IPS-NIHi7 (cell line): ENCODE results near the gene RAI14.
A peak's percentile ranks its signal among the peaks of the same experiment; 100 is the strongest.
"Not testable (repeated sequence)": the region's sequence is repeated elsewhere in the genome, so short reads cannot be mapped to it uniquely, and the experiment has no call there.

Source experiments
- DNase-seq: peaks from one replicate; pipeline ENCODE4 v3.0.0; 2012; ENCODE audit warnings: mixed read lengths; ENCODE audit errors: extremely low spot score

Gene RAI14

GRCh38 chr5:34698754-34699153, 42.6 kb downstream of the RAI14 start:
- DNase-seq, result no peak

DNA sequence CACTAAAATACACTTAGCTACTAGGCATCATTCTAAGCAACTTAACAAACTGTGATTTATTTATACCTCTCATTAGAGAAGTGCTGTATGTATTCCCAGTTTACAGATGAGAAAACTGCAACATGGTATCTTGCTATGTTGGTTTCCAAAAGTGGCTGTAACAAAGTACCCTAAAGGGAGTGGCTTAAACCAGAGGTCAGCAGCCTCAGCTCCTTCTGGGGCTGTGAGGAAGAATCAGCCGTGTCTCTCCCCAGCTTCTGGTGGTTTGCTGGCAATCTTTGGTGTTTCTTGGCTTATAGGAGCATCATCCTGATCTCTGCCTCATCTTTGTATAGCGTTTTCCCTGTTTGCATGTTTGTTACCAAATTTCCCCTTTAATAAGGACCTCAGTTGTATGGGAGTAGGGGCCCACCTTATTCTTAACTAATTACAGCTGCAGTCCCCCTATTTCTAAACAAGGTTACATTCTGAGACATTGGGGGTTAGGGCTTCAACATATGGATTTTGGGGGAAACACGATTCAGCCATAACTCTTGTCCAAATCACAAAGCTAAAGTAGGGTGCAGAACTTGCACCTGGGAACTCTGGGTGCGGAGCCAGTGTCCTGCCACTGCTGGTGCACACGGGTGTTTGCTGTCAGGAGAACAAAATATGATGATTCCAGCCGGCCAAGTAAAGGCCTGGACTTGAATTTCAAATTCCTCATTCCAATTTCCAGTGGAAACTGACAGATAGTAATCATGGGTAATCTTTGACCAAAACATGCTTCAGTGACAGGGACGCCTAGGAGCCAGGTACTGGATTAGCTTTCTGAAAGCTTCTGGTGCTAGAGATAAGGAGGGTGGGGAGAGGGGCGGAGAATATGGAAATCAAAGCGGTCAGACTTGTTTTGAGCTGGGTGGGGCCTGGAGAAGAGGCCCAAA, 43.3 kb downstream of the RAI14 start:
- peak; percentile 62 for DNase-seq

GRCh38 chr5:34700078-34700452, 43.9 kb downstream of the RAI14 start:
- DNase-seq, result no peak

DNA sequence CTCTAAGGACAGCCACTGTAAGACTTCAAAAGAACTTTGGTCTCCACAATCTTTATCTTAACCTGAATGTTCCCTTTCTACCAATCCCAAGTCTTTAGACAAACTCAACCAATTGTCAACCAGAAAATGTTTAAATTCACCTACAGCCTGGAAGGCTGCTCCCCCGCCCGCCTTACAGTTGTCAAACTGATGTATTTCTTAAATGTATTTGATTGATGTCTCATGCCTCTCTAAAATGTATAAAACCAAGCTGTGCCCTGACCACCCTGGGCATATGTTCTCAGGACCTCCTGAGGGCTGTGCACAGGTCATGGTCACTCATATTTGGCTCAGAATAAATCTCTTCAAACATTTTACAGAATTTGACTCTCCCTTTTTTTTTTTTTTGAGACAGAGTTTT, 45.3 kb downstream of the RAI14 start:
- DNase-seq, result not testable (repeated sequence)

- DNase-seq, result peak; percentile 27
Measured at GRCh38 chr5:34703767-34704713, 47.9 kb downstream of the RAI14 start.

GRCh38 chr5:34706084-34706483, 50.0 kb downstream of the RAI14 start:
- DNase-seq, result no peak

DNA sequence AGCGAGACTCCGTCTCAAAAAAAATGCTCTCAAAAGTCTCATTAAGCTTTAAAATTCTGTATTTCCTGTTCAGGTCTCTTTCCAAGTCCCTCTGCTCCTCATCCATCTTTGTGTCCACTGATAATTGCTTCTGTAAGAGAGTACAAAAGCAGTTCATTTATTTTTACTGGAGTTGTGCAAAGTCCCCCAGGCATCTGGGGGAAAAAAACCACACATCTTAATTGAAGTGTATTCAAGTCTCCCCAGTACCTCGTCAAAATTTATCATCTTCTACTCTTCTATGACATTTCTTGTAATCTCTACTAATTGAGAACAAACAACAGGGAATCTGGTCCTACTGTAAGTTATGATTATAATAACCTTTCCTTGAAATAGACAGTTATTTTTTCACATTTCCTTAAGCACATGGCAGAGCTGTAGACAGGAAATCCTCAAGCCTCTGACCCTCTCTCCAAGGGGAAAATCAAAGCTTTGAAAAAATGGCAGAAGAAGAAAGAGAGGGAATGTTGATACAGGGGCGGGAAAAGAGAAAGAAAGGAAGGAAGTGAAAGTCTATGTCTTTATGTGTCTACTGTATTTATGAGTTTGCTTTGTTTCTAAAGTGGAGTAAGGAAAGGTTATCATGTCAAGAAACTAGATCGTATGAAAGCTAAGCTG, 51.5 kb downstream of the RAI14 start:
- no peak for DNase-seq

DNA sequence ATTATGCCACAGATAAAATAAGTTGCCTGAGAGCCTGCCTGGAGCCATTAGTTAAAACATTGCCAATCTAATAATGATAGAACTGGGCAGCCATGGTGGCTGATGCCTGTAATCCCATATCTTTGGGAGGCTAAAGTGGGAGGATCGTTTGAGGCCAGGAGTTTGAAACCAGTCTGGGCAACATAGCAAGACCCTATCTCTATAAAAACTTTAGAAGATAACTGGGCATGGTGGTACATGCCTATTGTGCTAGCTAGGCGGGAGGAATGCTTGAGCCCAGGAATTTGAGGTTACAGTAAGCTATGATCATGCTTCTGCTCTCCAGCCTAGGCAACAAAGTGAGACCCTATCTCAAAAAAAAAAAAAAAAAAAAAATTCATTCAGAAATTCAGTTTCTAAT, 52.6 kb downstream of the RAI14 start:
- DNase-seq, result no peak

DNA sequence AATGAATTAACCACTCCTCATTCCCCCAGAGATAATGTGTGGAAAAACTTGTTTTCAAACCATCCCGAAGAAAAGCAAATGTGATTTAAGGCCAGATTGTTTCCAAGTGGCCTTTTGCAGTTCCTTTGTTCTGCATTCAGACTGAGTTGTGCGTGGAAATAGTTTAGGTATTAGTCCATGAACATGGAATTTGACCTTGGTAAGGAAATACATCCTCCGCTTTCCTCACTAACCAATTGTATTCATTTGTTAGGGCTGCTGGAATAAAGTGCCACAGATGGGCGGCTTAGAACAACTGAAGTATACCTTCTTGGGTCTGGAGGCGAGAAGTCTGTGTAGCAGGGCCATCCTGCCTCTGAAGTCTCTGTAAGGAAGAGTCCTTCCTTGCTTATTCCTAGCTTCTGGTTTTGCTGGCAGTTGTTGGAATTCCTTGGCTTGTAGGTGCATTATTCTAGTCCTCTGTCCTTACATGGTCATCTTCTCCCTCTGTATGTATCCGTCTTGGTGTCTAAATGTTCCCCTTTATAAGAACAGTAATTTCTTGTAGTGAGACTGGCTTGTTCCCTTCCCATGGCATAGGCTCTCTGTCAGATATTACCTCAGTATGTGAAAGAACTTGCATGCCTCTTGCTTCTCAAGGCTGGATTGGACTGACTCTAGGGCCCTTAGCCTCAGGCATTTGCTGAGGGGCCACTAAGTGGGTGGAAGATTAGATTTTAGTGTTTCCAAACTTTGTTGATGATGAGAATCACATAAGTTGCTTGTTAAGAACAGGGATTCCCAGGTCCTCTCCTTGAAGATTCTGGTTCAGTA, 53.9 kb downstream of the RAI14 start:
- no peak for DNase-seq

GRCh38 chr5:34712565-34712964, 56.4 kb downstream of the RAI14 start:
- no peak for DNase-seq

DNA sequence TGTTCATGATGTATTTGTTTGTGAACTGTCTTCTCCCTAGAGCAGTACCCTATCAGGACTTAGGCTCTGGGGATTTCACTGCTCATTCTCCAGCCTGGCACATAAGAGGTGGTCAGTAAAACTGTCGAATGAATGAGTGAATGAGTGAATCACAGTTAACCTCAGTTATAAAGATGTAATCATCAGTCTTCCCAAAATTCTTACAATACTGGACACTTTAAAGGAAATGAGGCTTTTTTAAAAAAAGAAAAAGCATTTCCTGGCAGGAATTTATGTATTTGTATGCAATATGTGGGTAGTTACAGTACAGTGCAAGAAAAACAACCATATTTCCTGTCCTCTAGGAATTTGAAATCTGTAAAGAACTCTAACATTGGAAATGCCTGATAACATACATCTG, 59.6 kb downstream of the RAI14 start:
- DNase-seq, result no peak

DNA sequence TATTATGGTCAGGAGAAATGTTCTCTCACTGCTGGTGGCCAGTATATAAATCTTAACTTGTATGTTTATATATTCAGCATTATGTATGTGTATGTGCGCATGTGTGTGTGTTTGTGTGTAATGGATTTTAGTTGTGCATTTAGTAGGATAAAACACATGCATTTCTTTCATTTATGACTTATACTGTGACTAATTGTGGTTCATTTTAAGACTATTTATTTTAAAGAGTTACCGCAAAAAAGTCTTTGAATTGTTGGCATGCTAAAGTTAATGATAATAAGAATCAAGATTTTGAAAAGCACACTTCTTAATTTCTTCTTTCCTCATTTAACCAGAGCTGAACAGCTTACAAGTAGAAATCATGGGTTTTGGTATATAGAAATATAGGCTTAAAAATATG, 60.9 kb downstream of the RAI14 start:
- no peak for DNase-seq

DNA sequence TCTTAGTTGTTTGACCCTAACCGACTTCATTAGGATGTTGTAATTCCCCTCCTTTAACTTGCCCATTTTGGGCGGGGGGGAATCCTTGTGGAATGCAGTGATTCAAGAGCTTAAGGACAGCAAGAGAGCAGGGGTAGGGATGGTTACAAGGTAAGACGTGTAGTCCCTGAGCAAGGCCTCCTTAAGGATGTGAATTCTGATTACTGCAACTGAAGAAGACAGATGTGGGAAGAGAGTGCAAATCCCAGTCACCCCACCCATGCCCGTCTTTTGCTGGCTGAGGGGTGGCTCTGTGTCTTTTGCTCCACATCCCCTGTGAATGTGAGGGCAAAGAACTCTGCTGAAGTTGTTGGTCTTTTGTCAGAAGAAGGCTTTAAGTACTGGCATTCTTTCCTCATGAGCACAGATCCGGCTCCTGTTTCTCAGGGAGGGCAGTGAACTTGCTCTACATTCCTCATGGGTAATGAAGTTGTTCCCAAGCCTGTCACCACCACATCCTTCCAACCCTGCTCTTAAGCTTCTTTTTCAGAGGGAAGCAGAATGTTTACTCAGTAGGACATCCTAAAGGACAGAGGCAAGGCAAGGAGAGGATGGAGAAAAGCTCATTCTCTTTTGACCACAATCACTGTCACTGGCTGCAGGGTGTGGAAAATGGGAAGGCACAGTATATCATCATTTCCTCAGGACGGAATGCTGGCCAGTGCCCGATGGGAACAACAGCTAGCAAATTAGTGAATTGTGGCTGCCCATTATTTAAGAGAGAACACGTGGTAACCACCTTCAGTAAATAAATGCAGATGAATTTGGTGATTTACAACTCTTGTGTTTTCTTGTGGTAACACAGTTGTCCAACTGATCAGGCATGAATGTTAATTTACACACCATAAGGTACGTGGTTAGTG, 61.5 kb downstream of the RAI14 start:
- peak; percentile 51 for DNase-seq

- DNase-seq, result no peak
Measured at GRCh38 chr5:34718516-34718915, 62.4 kb downstream of the RAI14 start.

DNA sequence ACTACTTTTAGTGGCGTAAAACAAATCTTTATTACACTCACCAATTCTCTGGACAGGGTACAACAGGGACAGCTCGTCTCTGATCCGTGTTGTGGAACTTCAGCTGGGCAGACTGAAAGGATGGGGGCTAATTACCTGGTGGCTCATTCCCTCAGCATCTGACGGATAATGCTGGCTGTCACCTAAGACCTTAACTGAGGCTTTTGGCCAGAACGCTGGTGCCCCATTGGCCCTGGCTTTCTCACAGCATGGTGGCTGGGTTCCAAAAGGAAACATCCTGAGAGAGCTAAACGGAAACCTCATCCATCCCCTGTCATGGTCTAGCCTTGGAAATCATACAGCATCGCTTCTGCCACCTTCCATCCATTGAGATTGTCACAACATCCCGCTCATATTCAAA, 62.9 kb downstream of the RAI14 start:
- DNase-seq, result no peak

DNA sequence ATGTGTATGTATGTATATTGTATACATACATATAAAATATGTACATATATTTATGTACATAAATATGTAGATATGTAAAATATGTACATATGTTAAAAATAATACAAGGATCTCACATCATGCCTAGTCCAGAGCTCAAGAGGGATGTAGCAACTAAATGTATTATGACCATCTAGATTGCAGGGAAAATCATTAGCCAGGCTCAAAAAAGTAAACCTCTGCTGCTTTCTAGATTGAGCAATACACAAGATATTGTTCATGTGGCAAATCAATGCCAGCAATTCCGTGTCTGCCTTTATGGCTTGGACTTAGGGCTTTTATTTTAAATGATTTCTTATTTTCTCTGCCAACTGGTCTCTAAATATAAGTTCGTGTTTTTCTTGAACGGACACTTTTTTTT, 65.2 kb downstream of the RAI14 start:
- DNase-seq, result no peak

DNA sequence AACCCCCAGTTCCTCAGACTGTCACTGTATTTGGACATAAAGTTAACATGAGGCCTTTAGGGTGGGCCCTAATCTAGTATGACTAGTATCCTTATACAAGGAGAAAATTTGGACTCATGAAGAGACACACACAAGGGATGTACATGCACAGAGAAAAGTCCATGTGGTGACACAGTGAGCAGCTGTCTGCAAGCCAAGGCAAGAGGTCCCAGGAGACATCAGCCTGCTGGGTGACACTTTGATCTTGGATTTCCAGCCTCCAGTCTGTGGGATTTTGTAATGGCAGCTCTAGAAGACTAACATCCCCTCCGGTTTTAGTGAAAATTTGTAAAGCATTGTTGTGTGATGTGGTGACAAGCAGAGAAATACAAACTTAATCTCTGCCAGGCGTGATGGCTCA, 66.1 kb downstream of the RAI14 start:
- DNase-seq, result no peak

- no peak for DNase-seq
Measured at GRCh38 chr5:34724741-34725140, 68.6 kb downstream of the RAI14 start.

GRCh38 chr5:34727166-34727749, 71.1 kb downstream of the RAI14 start:
- DNase-seq, result not testable (repeated sequence)

DNA sequence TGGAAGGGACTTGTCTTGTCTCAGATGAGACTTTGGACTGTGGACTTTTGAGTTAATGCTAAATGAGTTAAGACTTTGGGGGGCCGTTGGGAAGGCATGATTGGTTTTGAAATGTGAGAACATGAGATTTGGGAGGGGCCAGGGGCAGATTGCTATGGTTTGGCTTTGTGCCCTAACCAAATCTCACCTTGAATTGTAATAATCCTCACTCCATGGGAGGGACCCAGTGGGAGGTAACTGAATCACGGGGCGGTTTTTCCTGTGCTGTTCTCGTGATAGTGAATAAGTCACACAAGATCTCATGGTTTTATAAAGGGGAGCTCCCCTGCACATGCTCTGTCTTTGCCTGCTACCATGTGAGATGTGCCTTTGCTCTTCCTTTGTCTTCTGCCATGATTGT, 72.1 kb downstream of the RAI14 start:
- no peak for DNase-seq
